GM10847 (cell line): ENCODE results near the gene PTPRN2.

Source experiments
- POLR2A ChIP-seq: IDR thresholded peaks from 2 replicates; pipeline ENCODE4 v1.6.1; 2011; ENCODE audit not compliant: insufficient read length; ENCODE audit errors: extremely low read depth

PTPRN2 gene

DNA sequence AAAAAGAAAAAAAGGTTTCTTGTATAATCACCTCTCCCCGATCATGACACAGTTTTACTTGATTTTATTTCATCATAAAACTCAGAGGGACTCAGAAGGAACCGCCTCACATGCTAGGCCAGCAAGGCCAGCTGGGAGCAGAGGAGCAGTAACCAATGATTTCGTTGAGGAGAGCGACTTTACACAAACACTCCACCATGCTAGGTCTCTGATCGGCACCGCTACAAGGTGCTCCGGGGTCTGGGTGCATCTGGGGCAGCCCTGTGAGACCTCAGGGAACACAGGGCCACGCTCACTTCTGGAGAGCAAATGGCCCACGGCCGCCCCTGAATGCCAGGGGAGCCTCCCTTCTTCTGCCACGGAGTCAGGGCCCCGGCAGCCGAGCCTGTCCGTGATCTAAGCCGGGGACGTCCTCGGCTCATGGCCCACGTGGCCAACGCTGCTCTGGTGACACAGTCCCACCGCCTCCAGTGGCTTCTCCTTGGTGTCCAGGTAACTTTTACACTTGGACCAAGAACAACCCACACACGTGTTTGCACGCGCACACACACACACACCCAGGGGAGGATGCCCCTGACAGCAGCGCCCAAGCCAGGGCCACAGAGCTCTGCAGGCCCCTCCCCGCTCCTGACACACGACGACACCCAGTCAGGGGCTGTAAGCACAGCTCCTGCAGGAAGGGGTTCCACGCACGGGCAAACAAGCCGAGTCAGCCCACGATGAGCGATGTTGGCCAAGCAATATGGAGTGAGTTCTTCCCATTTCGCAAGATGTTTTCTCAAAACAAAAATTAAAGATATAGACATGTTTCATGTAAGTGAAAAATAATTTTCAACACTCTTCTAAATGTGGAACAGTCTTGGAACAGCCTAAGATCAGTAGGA lies 918.5 kb downstream of the PTPRN2 start:
- TF ChIP-seq POLR2A = no peak

DNA sequence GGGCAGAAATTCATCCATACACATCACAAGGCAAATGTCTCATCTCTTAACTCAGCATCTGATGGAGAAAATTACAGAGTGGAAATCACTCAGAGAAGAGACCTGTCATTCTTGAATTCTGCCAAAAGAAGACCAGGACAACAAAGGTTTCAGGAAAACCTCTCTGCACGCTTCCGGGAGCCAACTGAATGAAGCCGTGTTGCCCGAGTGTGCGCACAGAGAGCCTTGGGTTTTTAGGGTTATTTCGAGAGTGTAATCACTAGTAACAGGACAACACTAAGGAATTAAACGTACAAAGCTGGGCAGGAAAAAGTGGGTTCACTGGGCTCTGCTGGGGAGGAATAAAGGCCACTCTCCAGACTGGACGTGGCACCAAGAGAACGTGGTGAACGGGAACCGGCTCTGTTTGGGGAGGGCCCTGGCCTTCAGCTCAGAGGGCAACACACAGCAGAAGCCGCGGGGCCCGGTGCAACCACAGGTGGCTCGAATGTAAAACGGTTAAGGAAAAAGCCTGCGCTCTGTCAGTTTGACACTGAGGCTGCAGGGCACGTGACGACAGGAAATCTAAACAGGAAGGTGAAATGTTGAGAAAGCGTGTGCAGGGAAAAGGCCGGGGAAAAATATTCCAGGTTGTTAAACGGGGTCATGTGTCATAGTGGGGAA lies 919.3 kb downstream of the PTPRN2 start:
- TF ChIP-seq POLR2A = no peak

DNA sequence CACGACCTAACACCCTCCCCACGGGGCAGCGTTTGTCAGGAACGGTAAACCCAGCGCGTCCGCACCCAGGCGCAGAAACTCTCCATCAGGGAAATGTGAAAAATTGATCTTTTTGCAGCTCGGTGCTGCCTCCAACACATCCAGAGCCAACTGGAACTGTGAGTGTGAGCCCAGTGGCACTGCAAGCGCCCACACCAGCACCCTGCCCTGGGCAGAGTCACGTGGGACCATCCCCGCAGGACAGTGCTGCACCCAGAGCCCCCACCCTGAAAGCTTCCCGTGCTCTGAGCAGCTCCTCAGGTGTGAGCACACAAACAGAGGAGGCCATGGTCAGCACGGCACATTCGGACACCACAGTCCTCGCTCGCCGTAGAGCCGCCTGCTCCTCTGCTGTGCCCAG lies 919.9 kb downstream of the PTPRN2 start:
- TF ChIP-seq POLR2A = no peak

DNA sequence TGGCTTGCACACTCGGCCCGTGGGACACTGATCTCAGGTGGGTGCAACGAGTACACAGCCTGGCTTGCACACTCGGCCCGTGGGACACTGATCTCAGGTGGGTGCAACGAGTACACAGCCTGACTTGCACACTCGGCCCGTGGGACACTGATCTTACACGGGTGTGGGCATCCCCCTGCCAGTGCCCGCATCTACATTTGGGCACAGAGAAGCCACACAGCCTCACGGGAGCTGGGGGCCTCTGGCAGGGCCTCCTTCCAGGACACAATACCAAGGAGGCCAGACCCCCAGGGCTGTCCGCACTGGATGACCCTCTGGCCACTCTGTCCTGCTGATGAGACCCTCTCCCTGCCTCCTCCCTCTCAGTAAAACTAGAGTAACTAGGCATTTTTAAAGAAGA lies 920.4 kb downstream of the PTPRN2 start:
- TF ChIP-seq POLR2A = no peak

DNA sequence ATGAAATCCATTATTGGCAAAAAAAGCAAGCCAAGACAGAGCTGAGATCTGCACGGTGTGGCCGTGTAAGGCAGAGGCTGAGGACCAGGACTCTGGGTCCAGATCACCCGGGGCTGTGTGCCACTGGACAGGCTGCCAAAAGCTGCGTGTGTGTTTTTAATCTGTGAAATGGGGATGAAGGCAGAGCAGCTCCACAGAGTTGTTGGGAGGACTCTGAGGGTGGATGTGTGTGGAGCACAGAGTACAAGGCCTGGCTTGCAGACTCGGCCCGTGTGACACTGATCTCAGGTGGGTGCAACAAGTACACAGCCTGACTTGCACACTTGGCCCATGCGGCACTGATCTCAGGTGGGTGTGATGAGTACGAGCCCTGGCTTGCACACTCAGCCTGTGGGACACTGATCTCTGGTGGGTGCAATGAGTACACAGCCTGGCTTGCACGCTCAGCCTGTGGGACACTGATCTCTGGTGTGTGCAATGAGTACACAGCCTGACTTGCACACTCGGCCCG lies 921.0 kb downstream of the PTPRN2 start:
- no peak for TF ChIP-seq POLR2A

DNA sequence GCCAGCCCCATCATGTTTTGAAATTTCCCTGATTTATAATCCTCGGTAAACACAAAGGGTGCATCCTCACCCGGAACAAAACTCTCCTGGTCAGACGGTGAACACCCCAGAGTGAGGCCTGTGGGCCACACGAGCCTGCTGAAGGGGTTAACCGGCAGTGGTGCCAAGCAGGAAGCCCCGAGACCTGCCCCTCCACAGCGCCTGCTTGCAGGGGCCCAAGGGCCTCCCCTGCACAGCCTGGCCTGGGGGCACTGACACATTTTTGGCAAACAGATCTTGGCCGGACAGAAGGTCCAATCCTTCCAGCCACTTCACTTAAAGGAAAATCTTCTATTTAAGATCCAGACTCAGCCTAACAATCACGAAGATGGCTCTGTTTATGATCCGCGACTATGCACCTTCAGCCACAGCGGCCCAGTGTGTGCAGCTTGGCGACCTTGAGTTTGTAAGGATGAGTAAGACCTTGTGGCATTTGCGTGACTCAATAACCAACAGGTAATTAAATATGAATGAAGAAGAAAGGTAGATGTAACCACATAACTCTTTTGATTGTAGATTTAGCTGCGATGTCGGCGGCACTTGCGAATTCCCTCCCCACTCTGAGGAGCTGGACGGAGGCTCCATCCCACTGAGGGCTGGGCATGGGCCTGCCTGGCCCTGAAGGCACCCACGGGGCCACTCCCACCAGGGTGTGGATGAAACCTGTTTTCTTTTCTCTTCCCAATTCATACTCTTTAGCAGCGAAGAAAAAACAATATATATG lies 922.6 kb downstream of the PTPRN2 start:
- TF ChIP-seq POLR2A = no peak

DNA sequence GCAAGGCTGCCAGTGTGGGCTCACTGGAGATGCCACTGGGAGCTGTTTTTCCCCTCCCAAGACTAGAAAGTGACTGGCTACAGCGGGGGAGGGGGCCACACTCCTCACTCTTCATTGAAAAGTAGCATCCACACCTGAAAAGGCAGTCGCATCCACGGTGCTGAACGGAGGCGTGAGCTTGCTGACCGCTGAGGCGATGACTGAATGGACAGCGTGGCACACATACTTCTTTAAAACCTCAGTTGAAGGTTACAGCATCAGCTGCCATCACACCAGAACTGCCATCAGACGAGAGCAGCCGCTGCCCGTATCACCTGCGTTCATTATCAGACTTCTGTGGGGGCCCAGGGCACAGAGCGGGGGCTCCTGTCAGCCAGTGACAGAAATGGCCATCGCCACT lies 923.6 kb downstream of the PTPRN2 start:
- no peak for TF ChIP-seq POLR2A

DNA sequence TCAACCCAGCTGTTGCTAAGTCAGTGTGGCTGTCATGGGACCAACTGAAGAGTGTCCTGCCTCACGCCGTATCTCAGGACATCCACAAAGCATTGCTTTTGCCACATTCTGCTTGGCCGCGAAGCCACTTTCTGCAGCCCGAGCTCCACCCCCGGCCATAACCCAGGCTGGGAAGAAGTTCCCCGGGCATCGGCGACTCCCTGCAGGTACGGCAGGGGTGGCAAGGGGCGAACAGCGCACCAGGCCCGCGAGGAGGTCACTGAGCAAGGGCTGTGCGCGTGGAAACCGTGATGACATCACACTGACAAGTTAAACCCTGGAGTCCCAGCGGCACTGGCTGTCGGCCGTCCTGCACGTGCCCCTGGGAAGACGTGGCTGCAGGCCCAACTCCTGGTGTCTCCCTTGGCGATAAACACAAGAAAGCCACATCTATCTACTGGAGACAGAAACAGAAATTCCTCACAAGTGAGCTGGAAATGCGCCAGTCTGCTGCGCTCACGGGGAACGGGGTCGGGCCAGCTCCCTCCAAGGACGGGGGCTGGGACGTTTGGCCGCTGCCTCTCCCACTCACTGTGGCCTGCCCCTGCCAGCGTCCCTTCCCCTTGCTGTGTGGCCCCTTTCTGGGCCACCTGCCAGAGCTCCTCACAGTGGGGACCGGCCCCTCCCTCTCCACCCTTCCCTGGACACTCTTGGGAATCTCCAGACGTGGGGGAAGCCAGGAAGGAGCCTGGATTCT lies 924.5 kb downstream of the PTPRN2 start:
- no peak for TF ChIP-seq POLR2A

DNA sequence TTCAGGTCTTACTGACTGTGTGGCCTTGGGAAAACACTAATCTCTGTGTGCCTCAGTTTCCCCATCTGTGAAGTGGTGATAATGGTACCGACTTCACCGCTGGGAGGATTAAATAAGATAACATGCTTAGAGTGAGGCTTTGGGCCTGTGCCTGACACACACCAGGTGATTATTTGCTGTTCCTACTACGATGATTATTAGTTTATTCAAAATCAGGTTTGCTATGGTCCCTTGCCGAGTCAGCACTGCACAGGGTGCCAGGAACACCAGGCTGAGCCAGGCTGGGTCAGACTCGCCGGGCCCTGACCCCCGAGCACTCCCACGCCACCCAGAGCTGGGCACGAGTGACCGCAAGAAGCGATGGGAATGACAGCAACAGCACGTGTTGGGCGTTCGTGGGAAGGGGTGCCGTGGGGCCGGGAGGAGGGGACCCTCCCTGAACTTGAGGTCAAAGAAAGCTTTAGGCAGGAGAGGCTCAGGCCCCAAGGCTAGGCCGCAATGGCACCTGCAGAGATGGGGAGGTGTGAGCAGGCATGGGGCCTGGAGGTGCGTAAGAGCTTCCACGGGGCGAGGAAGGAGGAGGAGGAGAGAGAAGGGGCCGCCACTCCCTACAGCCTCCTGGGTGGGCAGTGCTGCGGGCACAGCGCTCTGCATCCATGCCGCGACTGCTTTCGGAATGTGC lies 925.4 kb downstream of the PTPRN2 start:
- no peak for TF ChIP-seq POLR2A

DNA sequence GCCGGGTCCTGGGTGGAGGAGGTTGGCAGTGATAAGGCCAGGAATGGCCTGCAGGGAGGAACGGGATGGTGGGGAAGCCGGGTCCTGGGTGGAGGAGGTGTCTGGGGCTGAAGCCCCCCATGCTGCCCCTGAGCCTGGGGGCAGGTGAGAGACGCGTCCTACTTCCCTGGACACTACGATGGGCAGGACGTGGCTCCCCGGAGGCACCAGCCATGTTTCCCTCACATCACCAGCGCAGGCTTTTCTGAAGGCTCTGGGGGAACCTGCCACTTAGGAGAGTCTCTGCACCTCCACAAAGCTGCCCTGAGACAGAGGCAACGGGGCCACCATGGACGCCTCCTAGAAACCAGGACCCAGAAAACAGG lies 926.0 kb downstream of the PTPRN2 start:
- TF ChIP-seq POLR2A = no peak

DNA sequence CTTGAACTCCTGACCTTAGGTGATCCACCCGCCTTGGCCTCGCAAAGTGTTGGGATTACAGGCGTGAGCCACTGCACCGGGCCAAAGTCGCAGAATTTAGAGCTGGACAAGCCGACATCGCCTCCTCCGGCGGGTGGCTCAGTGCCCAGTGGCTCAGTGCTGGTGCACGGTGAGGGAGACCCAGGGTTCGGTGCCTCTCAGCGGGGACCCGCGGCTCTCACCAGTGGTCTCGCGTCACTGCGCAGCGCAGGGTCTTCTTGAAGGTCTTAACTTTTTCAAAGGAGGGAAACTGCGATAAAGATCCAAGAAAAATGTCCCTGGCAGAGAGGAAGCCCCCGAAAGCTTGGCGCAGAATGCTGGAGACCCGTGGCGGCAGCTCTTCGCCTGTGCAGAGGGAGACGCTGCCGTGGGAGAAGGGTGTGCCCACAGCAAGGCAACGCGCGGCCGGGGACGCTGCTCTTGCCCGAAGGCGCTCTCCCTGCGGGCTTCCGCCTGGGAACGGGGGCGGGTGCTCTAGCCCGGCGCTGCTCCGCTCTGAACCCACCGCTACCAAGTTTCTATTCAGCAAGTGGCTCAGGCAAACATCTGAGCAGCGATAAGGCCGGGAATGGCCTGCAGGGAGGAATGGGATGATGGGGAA lies 926.5 kb downstream of the PTPRN2 start:
- TF ChIP-seq POLR2A = no peak

DNA sequence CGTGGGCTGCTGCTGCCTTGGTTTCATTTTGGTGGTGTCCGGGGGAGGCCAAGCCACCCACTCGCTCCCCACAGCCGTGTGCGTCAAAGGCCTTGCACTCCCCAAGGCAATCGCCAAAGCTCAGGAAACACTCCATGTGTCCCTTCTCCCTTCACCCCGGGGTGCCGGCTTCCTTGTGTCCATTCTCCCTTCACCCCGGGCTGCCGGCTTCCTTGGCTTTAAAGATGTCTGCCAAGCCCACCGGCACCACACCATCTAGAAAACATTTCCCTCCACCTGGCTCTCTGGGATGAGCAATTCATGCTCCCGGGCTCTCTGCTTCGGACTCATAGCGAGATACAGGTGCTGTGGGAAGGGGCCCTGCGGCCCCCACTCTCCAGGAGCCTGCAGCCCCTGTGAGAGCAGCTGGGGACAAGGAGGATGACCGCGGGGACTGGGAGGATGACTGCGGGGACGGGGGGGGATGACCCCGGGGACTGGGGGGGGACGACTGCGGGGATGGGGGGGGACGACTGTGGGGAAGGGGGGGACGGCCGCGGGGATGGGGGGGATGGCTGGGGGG lies 928.7 kb downstream of the PTPRN2 start:
- no peak for TF ChIP-seq POLR2A

DNA sequence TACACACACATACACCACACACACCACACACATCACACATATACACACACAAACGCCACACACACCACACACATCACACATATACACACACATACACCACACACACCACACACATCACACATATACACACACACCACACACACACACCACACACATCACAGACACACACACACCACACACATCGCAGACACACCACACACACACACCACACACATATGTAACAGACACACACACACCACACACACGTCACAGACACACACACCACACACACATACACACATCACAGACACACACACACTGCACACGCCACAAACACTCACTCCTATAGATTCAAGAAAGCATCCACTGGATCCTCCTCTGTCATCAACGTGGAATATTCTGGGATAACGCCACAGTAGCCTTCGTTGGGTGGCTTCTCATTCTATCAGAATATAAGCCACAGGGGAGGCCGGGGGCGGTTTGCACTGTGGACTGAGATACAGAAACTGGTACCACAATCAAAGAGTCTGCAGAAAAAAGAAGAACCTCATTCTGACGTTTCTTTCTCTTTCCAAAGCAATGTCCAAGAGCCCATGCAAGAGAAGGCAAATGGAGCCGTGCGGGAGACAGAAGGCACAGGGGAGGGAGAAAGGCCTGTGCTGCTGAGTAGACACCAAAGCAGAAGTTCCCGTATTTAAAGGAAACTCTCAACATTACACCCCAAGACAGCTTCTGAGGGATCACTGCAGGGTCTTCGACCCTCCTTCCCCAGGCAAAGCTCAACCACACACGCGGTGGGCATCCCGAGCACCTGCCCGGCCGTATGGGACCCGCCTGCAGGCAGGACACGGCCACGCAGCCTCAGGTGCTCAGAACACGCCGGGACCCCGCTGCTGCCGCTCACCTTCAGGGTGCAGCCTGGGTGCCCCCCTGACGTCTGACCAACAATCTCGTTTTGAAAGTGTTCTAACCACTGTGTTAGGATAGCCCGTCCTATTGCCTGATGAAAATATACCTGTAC lies 929.6 kb downstream of the PTPRN2 start:
- TF ChIP-seq POLR2A = no peak
